Stimulated activated naive CD8-positive, alpha-beta T cell treated with anti-CD3 and anti-CD28 coated beads, Interleukin-15, Interleukin-2, amounts not matched to agents 100 U/mL and 50 U/mL, for 24 hours (primary cell): ENCODE data around the gene ANKRD13D.
A peak's percentile ranks its signal among the peaks of the same experiment; 100 is the strongest.

ENCODE experiments used
- ATAC-seq: fragments of 150-1000 bp; cut with Tn5 transposase; one replicate; pipeline ENCODE4 v1.10.0; 2021
- DNase-seq: peaks from one replicate; pipeline ENCODE4 v3.0.0; 2021

Gene ANKRD13D

GRCh38 chr11:67303132-67303834, 14.2 kb downstream of the ANKRD13D start, which contains the start of gene SSH3:
TSS of gene SSH3 (plus strand) at chr11:67303530. CDS start at chr11:67303626, 96 bp downstream.
- ATAC-seq (peak; percentile 77), DNase-seq (peak; percentile 67)

- peak; percentile 7 for ATAC-seq
- peak; percentile 31 for DNase-seq
Measured at GRCh38 chr11:67303835-67304411, 14.8 kb downstream of the ANKRD13D start.

- DNase-seq (peak; percentile 3), ATAC-seq (no peak)
Measured at GRCh38 chr11:67304511-67305113, 15.5 kb downstream of the ANKRD13D start.

- DNase-seq (no peak), ATAC-seq (no peak)
Measured at GRCh38 chr11:67306769-67307544, 17.9 kb downstream of the ANKRD13D start.

DNA sequence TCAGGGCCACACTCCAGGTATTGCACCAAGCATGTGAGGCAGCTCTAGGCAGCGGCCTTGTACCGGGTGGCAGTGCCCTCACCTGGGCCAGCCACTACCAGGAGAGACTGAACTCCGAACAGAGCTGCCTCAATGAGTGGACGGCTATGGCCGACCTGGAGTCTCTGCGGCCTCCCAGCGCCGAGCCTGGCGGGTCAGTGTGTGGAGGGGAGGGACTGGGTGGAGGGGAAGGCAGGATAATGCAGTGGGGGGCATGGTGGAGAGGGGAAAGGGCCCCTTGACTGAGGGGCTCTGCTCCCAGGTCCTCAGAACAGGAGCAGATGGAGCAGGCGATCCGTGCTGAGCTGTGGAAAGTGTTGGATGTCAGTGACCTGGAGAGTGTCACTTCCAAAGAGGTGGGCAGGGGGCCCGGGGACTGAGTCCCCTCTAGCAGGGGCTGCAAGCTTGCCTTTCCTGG, 18.5 kb downstream of the ANKRD13D start:
- ATAC-seq = no peak
- DNase-seq = no peak

DNA sequence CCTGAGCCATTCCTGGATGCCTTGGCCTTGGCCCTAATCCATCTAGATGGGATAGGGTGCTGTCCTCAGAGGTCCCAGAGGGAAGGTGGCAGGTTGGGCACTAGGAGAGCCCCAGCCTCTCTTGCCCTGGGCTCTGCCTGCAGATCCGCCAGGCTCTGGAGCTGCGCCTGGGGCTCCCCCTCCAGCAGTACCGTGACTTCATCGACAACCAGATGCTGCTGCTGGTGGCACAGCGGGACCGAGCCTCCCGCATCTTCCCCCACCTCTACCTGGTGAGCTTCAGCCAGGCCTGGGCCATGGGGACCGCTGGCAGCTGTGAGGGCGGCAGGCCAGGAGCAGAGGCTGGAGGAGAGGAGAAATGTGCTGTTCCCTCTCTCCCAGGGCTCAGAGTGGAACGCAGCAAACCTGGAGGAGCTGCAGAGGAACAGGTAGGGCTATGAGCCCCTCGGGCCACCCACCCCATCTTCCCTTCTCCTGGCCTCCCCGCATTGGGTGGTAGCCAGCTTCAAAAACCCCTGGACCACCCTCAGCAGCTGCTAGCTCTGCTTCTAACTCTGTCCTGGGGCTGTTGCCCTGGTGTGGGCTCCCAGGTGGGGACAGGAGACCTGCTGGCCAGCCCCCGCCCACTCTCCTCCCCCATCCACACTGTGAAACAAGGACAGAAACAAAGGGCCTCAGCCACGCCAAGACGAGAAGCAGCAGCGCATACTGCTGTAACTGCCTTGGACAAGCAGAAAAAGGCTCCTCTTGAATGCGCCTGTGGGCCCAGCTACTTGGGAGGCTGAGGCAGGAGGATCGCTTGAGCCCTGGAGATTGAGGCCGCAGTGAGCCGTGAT, 19.1 kb downstream of the ANKRD13D start:
- DNase-seq (no peak), ATAC-seq (no peak)

DNA sequence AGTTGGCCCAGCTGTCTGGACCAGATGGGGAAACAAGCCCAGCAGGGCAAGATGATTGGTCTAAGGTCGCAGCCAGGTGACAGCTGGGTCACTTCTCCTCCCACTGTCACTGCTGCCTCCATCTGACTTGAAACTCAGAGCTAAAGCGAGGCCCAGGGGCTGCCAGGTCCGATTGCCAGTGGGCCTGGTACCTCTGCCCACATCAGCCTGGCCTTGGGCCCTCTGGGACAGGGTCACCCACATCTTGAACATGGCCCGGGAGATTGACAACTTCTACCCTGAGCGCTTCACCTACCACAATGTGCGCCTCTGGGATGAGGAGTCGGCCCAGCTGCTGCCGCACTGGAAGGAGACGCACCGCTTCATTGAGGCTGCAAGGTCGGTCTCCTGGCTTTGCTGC, 20.1 kb downstream of the ANKRD13D start:
- ATAC-seq (no peak), DNase-seq (no peak)

- ATAC-seq (no peak), DNase-seq (no peak)
Measured at GRCh38 chr11:67309661-67310061, 20.6 kb downstream of the ANKRD13D start.

DNA sequence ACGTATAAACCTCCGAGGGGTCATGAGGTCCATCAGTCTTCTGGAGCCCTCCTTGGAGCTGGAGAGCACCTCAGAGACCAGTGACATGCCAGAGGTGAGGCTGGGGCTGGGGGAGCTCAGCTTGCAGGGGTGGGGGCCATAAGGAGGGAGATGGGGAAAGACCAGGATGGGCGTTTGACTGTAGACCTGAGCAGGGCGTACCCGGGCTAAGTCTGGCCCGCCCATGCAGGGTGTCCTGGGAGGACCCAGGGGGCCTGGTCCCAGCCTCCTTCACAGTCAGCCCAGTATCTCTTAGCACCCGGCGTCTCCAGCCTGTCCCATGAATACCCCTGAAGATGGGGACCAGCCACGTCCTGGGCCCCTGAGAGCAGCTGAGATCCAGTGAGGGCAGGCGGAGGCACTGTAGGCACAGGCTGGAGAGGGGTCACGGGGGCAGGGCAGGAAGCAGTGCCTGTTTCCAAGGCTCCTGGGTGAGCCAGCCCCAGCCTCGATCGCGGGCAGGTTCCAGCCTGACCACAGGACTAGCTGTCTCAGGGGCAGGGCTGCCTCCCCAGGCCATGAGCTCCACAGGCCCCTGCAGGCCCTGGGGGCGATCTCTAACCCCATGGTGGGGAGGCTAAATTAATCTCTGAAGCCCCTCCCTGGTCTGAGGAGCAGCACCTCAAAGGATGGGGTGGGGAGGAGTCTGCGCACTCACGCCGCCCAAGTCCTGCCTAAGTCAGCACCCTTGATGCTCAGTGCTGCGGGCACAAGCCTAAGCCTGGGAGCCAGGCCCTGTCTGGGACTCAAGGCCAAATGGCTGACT, 21.3 kb downstream of the ANKRD13D start:
- DNase-seq (no peak), ATAC-seq (no peak)

- DNase-seq (no peak), ATAC-seq (no peak)
Measured at GRCh38 chr11:67311051-67311555, 22.0 kb downstream of the ANKRD13D start.

- no peak for DNase-seq
- ATAC-seq = peak; percentile 7
Measured at GRCh38 chr11:67311556-67312082, 22.5 kb downstream of the ANKRD13D start.

- no peak for DNase-seq
- ATAC-seq = peak; percentile 9
Measured at GRCh38 chr11:67312187-67313021, 23.3 kb downstream of the ANKRD13D start.

DNA sequence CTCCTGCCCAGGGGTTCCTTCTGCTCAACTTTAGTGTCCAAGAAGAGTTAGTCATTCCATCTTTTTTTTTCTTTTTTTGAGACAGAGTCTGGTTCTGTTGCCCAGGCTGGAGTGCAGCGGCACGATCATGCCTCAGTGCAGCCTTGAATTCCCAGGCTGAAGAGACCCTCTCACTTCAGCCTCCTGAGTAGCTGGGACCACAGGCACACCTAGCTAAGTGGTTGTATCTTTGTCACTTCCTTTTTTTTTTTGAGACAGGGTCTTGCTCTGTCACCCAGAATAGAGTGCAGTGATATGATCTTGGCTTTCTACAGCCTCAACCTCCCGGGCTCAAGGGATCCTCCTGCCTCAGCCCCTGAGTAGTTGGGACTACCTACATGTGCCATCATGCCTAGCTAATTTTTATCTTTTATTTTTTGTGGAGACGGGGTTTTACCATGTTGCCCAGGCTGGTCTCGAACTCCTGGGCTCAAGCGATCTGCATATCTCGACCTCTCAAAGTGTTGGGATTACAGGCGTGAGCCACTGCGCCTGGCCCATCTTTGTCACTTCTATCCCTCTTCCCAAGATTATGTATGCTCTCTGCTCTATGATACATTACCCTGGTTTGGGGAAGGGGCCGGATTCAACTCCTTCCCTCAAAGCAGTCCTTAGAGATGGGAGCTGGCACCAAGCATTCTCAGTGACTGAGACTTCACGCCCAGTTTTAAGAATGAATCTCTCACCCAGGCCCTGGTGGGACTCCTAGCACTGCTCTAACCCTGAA, 24.2 kb downstream of the ANKRD13D start:
- DNase-seq (no peak), ATAC-seq (no peak)

DNA sequence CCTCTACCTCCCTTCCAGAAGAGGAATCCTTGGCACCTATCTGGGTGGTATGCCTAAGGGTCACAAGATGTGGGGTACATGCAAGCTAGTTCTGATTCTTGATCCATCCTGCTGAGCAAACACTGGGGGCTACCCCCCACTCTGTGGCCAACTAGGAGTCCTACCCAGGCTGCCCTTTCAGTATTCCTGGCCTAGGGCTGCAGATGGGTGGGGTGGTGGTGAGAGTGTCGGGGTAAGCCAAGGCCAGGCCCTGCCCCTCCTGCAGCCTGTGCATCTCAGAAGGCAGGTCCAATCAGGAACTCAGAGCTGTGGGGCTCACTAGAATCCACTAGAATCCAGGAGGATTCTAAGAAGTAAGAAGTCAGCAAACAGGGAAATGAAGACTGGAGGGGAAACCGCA, 25.1 kb downstream of the ANKRD13D start:
- no peak for DNase-seq
- ATAC-seq = no peak

- DNase-seq = no peak
- ATAC-seq = no peak
Measured at GRCh38 chr11:67315325-67315909, 26.3 kb downstream of the ANKRD13D start.

DNA sequence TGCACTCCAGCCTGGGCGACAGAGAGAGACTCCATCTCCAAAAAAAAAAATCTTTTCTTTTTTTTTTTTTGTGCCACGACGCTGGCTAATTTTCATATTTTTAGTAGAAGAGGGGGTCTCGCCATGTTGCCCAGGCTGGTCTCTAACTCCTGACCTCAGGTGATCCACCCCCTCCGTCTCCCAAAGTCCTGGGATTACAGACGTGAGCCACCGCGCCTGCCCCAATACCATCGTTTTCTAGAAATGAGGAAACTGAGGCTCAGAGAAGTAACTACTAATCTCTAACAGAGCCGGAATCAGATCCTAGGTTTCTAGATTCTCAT, 27.7 kb downstream of the ANKRD13D start:
- DNase-seq = no peak

GRCh38 chr11:67317205-67317887, 28.2 kb downstream of the ANKRD13D start:
- DNase-seq = peak; percentile 99
- peak; percentile 88 for ATAC-seq

More for the DNA sequence above, 27.7 kb downstream of the ANKRD13D start:
- ATAC-seq = no peak
